ENCODE results near the gene TM2D3. TPM values are rescaled to one million over a fixed set of nuclear protein-coding genes. Genes with fewer than 3 reads are reported as not detected.

TM2D3 gene
- total and polyA plus RNA-seq, 2 experiments from 2014 or later = 26.2 to 36.6 TPM

DNA sequence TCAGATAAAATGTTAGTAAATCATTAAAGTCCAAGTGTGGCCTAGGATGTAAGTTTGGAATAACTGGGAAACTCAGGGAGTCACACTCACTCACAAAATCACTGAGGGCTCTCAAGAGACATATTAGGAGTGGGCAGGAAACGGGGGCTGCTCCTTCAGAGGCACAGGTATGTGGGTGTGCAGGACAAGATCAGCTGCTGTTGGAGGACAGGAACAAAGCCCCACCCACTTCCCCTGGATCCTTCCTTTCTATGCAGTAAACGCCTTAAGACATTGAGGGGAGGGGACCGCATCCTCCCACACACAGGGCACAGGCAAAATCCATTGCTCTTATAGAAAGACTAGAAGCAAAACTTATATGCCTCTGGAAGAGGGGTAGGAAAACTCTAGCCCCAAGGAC lies 30.2 kb downstream of the TM2D3 start:
- DNase-seq (ENCODE audit: low spot score) (no peak), ATAC-seq (no peak; the same call in 2 of the 3 replicates)
- no peak overlapping the region for H3K27ac Mint-ChIP-seq
- Histone ChIP-seq H3K79me2 (replicated peaks; ENCODE audit: insufficient read depth) (no peaks in the 10 kb centered on the region), H2AFZ (no peak overlapping the region), H3K4me1 (ENCODE audit: insufficient read depth) (no peaks in the 10 kb centered on the region; the same call in none of the 2 replicates), H4K20me1 (replicated peaks; ENCODE audit: insufficient read depth) (no peaks in the 10 kb centered on the region), H3K36me3 (ENCODE audit: insufficient read depth) (no peaks in the 10 kb centered on the region), H3K9me2 (ENCODE audit: insufficient read depth) (no peaks in the 10 kb centered on the region), H3K27ac (ENCODE audit: low read depth) (no peak overlapping the region), H3K4me2 (no peak overlapping the region), H3F3A (replicated peaks; ENCODE audit: low read depth) (no peaks in the 10 kb centered on the region), H3K27me3 (ENCODE audit: insufficient read depth) (no peaks in the 10 kb centered on the region), H3K4me3 (no peak overlapping the region)
- H3K4me1 Mint-ChIP-seq = peaks cover 20% of the 10 kb centered on the region
- H3K27me3 Mint-ChIP-seq (ENCODE audit: insufficient read depth, low read depth, poor library complexity) = no peaks in the 10 kb centered on the region
- no peak overlapping the region for H3K4me3 Mint-ChIP-seq
- TF ChIP-seq JUNB (IDR thresholded peaks at IDR 0.05; ENCODE audit: unreplicated experiment) (no peak), ETS1 (IDR thresholded peaks at IDR 0.05) (no peak), EZH2phosphoT487 (IDR thresholded peaks at IDR 0.05; ENCODE audit: unreplicated experiment) (no peak), POLR2AphosphoS5 (IDR thresholded peaks at IDR 0.05; ENCODE audit: low read depth) (no peak), ZNF462 (CRISPR knock-in tag; IDR thresholded peaks at IDR 0.05) (no peak), CTCF (conservative IDR thresholded peaks at IDR 0.05; ENCODE audit: low read depth in 2 of 2) (no peak), NANOG (IDR thresholded peaks at IDR 0.05; ENCODE audit: borderline replicate concordance) (no peak), STAT1 (IDR thresholded peaks at IDR 0.05; ENCODE audit: unreplicated experiment) (no peak), CREB1 (CRISPR knock-in tag; IDR thresholded peaks at IDR 0.05; ENCODE audit: low read depth) (no peak), EZH2 (IDR thresholded peaks at IDR 0.05; ENCODE audit: low read depth, unreplicated experiment) (no peak), ZNF114 (CRISPR knock-in tag; IDR thresholded peaks at IDR 0.05) (no peak), ZNF331 (CRISPR knock-in tag; IDR thresholded peaks at IDR 0.05; ENCODE audit: low read depth) (no peak)
- TF ChIP-seq, protein P1, sequence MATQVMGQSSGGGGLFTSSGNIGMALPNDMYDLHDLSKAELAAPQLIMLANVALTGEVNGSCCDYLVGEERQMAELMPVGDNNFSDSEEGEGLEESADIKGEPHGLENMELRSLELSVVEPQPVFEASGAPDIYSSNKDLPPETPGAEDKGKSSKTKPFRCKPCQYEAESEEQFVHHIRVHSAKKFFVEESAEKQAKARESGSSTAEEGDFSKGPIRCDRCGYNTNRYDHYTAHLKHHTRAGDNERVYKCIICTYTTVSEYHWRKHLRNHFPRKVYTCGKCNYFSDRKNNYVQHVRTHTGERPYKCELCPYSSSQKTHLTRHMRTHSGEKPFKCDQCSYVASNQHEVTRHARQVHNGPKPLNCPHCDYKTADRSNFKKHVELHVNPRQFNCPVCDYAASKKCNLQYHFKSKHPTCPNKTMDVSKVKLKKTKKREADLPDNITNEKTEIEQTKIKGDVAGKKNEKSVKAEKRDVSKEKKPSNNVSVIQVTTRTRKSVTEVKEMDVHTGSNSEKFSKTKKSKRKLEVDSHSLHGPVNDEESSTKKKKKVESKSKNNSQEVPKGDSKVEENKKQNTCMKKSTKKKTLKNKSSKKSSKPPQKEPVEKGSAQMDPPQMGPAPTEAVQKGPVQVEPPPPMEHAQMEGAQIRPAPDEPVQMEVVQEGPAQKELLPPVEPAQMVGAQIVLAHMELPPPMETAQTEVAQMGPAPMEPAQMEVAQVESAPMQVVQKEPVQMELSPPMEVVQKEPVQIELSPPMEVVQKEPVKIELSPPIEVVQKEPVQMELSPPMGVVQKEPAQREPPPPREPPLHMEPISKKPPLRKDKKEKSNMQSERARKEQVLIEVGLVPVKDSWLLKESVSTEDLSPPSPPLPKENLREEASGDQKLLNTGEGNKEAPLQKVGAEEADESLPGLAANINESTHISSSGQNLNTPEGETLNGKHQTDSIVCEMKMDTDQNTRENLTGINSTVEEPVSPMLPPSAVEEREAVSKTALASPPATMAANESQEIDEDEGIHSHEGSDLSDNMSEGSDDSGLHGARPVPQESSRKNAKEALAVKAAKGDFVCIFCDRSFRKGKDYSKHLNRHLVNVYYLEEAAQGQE (IDR thresholded peaks at IDR 0.05; ENCODE audit: unreplicated experiment) = no peak
- peaks cover 22% of the 10 kb centered on the region for H3K36me3 Mint-ChIP-seq (ENCODE audit: low read depth)
- peaks cover 21% of the 10 kb centered on the region for H3K9me3 Mint-ChIP-seq

Measured in GM23338 (cell line).